ENCODE results near the gene UNC45A. TPM values are rescaled to one million over a fixed set of nuclear protein-coding genes. Genes with fewer than 3 reads are reported as not detected.

The UNC45A gene
- total RNA-seq, 1 experiment from 2014 or later = 101 TPM

DNA sequence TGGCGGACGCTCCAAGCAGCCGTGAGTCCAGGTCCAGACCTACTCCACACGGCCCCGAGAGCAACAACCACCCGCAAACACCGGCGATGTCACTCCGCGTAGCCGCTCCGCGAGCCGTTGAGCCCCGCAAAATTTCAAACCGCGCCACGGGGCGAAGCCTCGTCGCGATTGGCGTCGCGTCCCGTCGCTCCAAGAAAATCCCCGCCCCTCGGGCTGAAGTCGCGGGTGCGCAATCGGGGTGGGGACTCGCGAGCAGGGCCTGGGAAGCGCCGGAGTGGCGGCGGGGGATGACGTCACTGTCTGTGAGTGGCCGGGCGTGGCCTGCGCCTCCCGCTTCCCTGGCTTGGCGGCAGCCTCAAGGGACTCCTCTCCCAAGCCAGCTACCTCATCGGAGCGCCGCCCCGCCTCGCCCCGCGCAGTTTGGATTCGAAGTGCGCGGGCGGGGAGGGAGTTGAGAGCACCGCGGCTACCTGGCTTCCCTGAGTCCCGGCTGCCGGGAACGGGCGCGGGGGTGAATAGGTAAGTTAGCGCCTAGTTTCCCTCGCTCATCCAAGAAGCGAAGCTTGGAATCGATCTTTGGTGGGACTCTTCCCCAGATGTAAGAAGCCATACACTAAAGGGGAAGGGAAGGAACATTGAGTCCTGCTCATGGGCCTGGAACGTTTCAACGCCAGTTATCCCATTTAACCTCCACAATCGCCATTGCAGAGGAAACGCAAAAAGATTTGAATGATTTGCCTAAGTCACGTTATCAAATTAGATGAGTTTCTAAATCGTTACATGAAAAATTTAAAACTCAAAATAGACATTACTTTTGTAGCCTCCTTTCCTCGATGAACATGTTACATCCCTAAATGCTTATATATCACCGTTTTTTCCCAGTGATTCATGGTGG, 59.6 kb downstream of the UNC45A start, which contains the start of gene PRC1 (continued):
- TF ChIP-seq ZSCAN18 (CRISPR knock-in tag; IDR thresholded peaks at IDR 0.05) (no peak), JAZF1 (CRISPR knock-in tag; IDR thresholded peaks at IDR 0.05) (no peak)

GRCh38 chr15:90998737-90999136, 63.7 kb downstream of the UNC45A start:
- DNase-seq (ENCODE audit: low spot score) = no peak
- TF ChIP-seq ZNF317 (CRISPR knock-in tag; IDR thresholded peaks at IDR 0.05; ENCODE audit: borderline replicate concordance, low read depth) (no peak), ZNF263 (CRISPR knock-in tag; IDR thresholded peaks at IDR 0.05; ENCODE audit: low read depth) (no peak), TCF7 (CRISPR knock-in tag; IDR thresholded peaks at IDR 0.05; ENCODE audit: low read depth) (no peak), ZNF121 (CRISPR knock-in tag; IDR thresholded peaks at IDR 0.05) (no peak), JUN (CRISPR knock-in tag; IDR thresholded peaks at IDR 0.05) (no peak)
- Mint-ChIP-seq H3K4me1 (peaks cover 6% of the 10 kb centered on the region; the same call in 1 of the 2 replicates), H3K36me3 (peaks cover 40% of the 10 kb centered on the region), H3K27ac (no peak overlapping the region), H3K27me3 (ENCODE audit: low read depth) (no peaks in the 10 kb centered on the region), H3K9me3 (no peaks in the 10 kb centered on the region), H3K4me3 (no peak overlapping the region)
- POLR2A ChIA-PET = no interaction called here
- no peak for ATAC-seq
- CTCF ChIA-PET = no interaction called here

GRCh38 chr15:91001209-91001608, 66.1 kb downstream of the UNC45A start:
- DNase-seq (ENCODE audit: low spot score) (no peak), ATAC-seq (no peak)
- POLR2A ChIA-PET = no interaction called here
- H3K27me3 Mint-ChIP-seq (ENCODE audit: low read depth) = no peaks in the 10 kb centered on the region
- H3K27ac Mint-ChIP-seq = no peak overlapping the region
- H3K4me3 Mint-ChIP-seq = no peak overlapping the region
- H3K36me3 Mint-ChIP-seq = peaks cover 53% of the 10 kb centered on the region
- TF ChIP-seq SMAD4 (CRISPR knock-in tag; IDR thresholded peaks at IDR 0.05) (no peak), NR2C2 (CRISPR knock-in tag; IDR thresholded peaks at IDR 0.05) (no peak), ZNF138 (CRISPR knock-in tag; conservative IDR thresholded peaks at IDR 0.05) (no peak), NFYB (CRISPR knock-in tag; conservative IDR thresholded peaks at IDR 0.05; ENCODE audit: low read depth) (no peak), GTF2I (CRISPR knock-in tag; conservative IDR thresholded peaks at IDR 0.05) (no peak), PRRX2 (CRISPR knock-in tag; IDR thresholded peaks at IDR 0.05) (no peak), ZNF396 (CRISPR knock-in tag; IDR thresholded peaks at IDR 0.05; ENCODE audit: borderline replicate concordance) (no peak), MLX (CRISPR knock-in tag; IDR thresholded peaks at IDR 0.05) (no peak), TCF7 (CRISPR knock-in tag; IDR thresholded peaks at IDR 0.05; ENCODE audit: low read depth) (no peak), CREB1 (CRISPR knock-in tag; IDR thresholded peaks at IDR 0.05) (no peak), ZNF232 (CRISPR knock-in tag; IDR thresholded peaks at IDR 0.05) (no peak), MYBL2 (CRISPR knock-in tag; IDR thresholded peaks at IDR 0.05) (no peak), RELA (CRISPR knock-in tag; IDR thresholded peaks at IDR 0.05; ENCODE audit: borderline replicate concordance) (no peak), KAT7 (CRISPR knock-in tag; IDR thresholded peaks at IDR 0.05; ENCODE audit: borderline replicate concordance) (no peak), NR1H2 (CRISPR knock-in tag; IDR thresholded peaks at IDR 0.05) (no peak), E2F1 (CRISPR knock-in tag; IDR thresholded peaks at IDR 0.05) (no peak)
- TF ChIP-seq, protein P1, sequence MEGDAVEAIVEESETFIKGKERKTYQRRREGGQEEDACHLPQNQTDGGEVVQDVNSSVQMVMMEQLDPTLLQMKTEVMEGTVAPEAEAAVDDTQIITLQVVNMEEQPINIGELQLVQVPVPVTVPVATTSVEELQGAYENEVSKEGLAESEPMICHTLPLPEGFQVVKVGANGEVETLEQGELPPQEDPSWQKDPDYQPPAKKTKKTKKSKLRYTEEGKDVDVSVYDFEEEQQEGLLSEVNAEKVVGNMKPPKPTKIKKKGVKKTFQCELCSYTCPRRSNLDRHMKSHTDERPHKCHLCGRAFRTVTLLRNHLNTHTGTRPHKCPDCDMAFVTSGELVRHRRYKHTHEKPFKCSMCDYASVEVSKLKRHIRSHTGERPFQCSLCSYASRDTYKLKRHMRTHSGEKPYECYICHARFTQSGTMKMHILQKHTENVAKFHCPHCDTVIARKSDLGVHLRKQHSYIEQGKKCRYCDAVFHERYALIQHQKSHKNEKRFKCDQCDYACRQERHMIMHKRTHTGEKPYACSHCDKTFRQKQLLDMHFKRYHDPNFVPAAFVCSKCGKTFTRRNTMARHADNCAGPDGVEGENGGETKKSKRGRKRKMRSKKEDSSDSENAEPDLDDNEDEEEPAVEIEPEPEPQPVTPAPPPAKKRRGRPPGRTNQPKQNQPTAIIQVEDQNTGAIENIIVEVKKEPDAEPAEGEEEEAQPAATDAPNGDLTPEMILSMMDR (IDR thresholded peaks at IDR 0.05) = no peak
- CTCF ChIA-PET = no interaction called here
- H3K4me1 Mint-ChIP-seq = 0 out of 2 replicates have a peak, but pooled peaks cover under 1% of the 10 kb centered on the region
- H3K9me3 Mint-ChIP-seq = no peaks in the 10 kb centered on the region

Data from WTC11 (cell line).